Subcutaneous adipose tissue (tissue), 4 donors: Measurements from ENCODE around the gene KRT4. TPM values are rescaled to one million over a fixed set of nuclear protein-coding genes. Genes with fewer than 3 reads are reported as not detected.

Experiments
- CTCF ChIP-seq: fragments of 450-650 bp; IDR thresholded peaks from one replicate; pipeline ENCODE4 v1.5.1; 2016; ENCODE audit warnings: low read depth, mild to moderate bottlenecking, control low read depth, antibody characterized with exemption, moderate library complexity
- total RNA-seq, 4 donors: library from RNA; depleted of rRNA; stranded (reverse); fragments of >200 nt; gene quantifications; one replicate each; pipeline ENCODE4 v1.1.0, GENCODE V29; 2016

The KRT4 gene
- total RNA-seq, 4 donors from 2014 or later: not detected

- no peak for TF ChIP-seq CTCF
Measured at GRCh38 chr12:52815161-52815560, 1.2 kb upstream of the KRT4 start.

GRCh38 chr12:52814710-52815155 is 817 bp upstream of the KRT4 start:
- TF ChIP-seq CTCF: no peak

GRCh38 chr12:52813203-52813819 is 605 bp downstream of the KRT4 start:
- TF ChIP-seq CTCF: no peak

GRCh38 chr12:52812749-52813148 is 1.2 kb downstream of the KRT4 start:
- TF ChIP-seq CTCF: no peak

GRCh38 chr12:52812073-52812400 is 1.9 kb downstream of the KRT4 start:
- no peak for TF ChIP-seq CTCF

GRCh38 chr12:52811191-52812072 is 2.5 kb downstream of the KRT4 start:
- TF ChIP-seq CTCF: no peak

- TF ChIP-seq CTCF: no peak
Measured at GRCh38 chr12:52810554-52810953, 3.4 kb downstream of the KRT4 start.
